IMR-90 (cell line): ENCODE results near the gene RBM42. TPM values are rescaled to one million over a fixed set of nuclear protein-coding genes. Genes with fewer than 3 reads are reported as not detected.

Experiments
- ATAC-seq: fragments of 200-7000 bp; cut with Tn5 transposase; 2 replicates; pipeline ENCODE4 v1.9.1; 2020; ENCODE audit warnings: low read depth, mild to moderate bottlenecking, moderate library complexity
- BruUV-seq: library from RNA; stranded (reverse); fragments of 400-500 nt; replicated peaks from 2 replicates; lab custom pipeline; 2021; lab: Mats Ljungman, UMichigan
- CTCF ChIA-PET: fragments of 300-600 bp; formaldehyde crosslinking; extraction: SDS; loops from one replicate; lab custom pipeline; 2021; ENCODE audit warnings: antibody characterized with exemption; lab: Yijun Ruan, JAX
- POLR2A ChIA-PET: fragments of 300-600 bp; sonication (Branson Sonifier 250); formaldehyde crosslinking; loops from one replicate; lab custom pipeline; 2022; ENCODE audit warnings: antibody characterized with exemption; ENCODE audit not compliant: unreplicated experiment; lab: Charles Lee
- DNase-seq: peaks from one replicate; pipeline ENCODE4 v3.0.0; 2013
- H2AFZ ChIP-seq: replicated peaks from 2 replicates; pipeline ENCODE3; 2013; ENCODE audit warnings: low read length, mild to moderate bottlenecking; ENCODE audit not compliant: poor library complexity
- H2AK5ac ChIP-seq: 2 replicates; pipeline ENCODE4 v1.6.1; 2013; ENCODE audit warnings: low read depth, low read length, inconsistent platforms
- H2AK9ac ChIP-seq: replicated peaks from 2 replicates; pipeline ENCODE3; 2013; ENCODE audit warnings: mild to moderate bottlenecking, low read depth, low read length, moderate library complexity; ENCODE audit not compliant: poor library complexity
- H2BK120ac ChIP-seq: 2 replicates; pipeline ENCODE4 v1.6.1; 2013; ENCODE audit warnings: low read depth, low read length, inconsistent platforms
- H2BK15ac ChIP-seq: 3 replicates; pipeline ENCODE4 v1.6.1; 2013; ENCODE audit warnings: low read depth, low read length, inconsistent platforms
- H2BK20ac ChIP-seq: 2 replicates; pipeline ENCODE4 v1.6.1; 2013; ENCODE audit warnings: low read depth, mild to moderate bottlenecking, inconsistent platforms, low read length, moderate library complexity
- H2BK5ac ChIP-seq: 2 replicates; pipeline ENCODE4 v1.6.1; 2013; ENCODE audit warnings: mild to moderate bottlenecking, low read depth, low read length, inconsistent platforms; ENCODE audit not compliant: poor library complexity, severe bottlenecking
- H3K14ac ChIP-seq: replicated peaks from 2 replicates; pipeline ENCODE4 v1.6.1; 2013; ENCODE audit warnings: low read depth, low read length, inconsistent platforms
- H3K18ac ChIP-seq: 2 replicates; pipeline ENCODE4 v1.6.1; 2013; ENCODE audit warnings: low read depth, low read length, control low read depth
- H3K23ac ChIP-seq: 2 replicates; pipeline ENCODE4 v1.6.1; 2013; ENCODE audit warnings: low read depth, low read length, inconsistent platforms
- H3K27ac ChIP-seq: 2 replicates; pipeline ENCODE4 v1.5.1; 2013; ENCODE audit warnings: mild to moderate bottlenecking, control low read depth, low read length; ENCODE audit not compliant: insufficient read depth
- H3K27me3 ChIP-seq: 2 replicates; pipeline ENCODE4 v1.6.1; 2013; ENCODE audit warnings: low read length; ENCODE audit not compliant: control insufficient read depth, insufficient read depth
- H3K36me3 ChIP-seq: 2 replicates; pipeline ENCODE4 v1.6.1; 2013; ENCODE audit warnings: low read length, mixed read lengths; ENCODE audit not compliant: control insufficient read depth, insufficient read depth
- H3K4ac ChIP-seq: 2 replicates; pipeline ENCODE4 v1.6.1; 2013; ENCODE audit warnings: low read depth, low read length, inconsistent platforms
- H3K4me1 ChIP-seq: 2 replicates; pipeline ENCODE4 v1.6.1; 2013; ENCODE audit warnings: low read length, mixed read lengths; ENCODE audit not compliant: control insufficient read depth, insufficient read depth
- H3K4me2 ChIP-seq: 2 replicates; pipeline ENCODE4 v1.6.1; 2013; ENCODE audit warnings: low read depth, mild to moderate bottlenecking, control low read depth, low read length, moderate library complexity
- H3K4me3 ChIP-seq: 2 replicates; pipeline ENCODE4 v1.5.1; 2013; ENCODE audit warnings: low read depth, mild to moderate bottlenecking, control low read depth, low read length, moderate library complexity; ENCODE audit not compliant: insufficient read depth
- H3K56ac ChIP-seq: 2 replicates; pipeline ENCODE4 v1.6.1; 2013; ENCODE audit warnings: low read length, inconsistent platforms; ENCODE audit not compliant: insufficient read depth; ENCODE audit errors: extremely low read depth
- H3K79me1 ChIP-seq, 2 experiments: 2 replicates each; pipeline ENCODE4 v1.6.1; 2013; ENCODE audit warnings: low read length in 2 of 2, inconsistent platforms in 1 of 2, low read depth in 1 of 2
- H3K9ac ChIP-seq: 2 replicates; pipeline ENCODE4 v1.6.1; 2013; ENCODE audit warnings: low read depth, low read length, control low read depth
- H3K9me1 ChIP-seq: 2 replicates; pipeline ENCODE4 v1.6.1; 2013; ENCODE audit warnings: low read length, inconsistent platforms; ENCODE audit not compliant: insufficient read depth
- H3K9me3 ChIP-seq: 2 replicates; pipeline ENCODE4 v1.6.1; 2013; ENCODE audit warnings: low read length; ENCODE audit not compliant: control insufficient read depth, insufficient read depth
- H4K20me1 ChIP-seq: 2 replicates; pipeline ENCODE4 v1.6.1; 2013; ENCODE audit warnings: low read length, inconsistent platforms; ENCODE audit not compliant: insufficient read depth
- H4K5ac ChIP-seq: 2 replicates; pipeline ENCODE4 v1.6.1; 2013; ENCODE audit warnings: mild to moderate bottlenecking, low read depth, low read length, control low read depth
- H4K8ac ChIP-seq, 2 experiments: 2 replicates each; pipeline ENCODE4 v1.6.1; 2013; ENCODE audit warnings: low read depth in 2 of 2, low read length in 2 of 2, control low read depth in 1 of 2, inconsistent platforms in 1 of 2
- H4K91ac ChIP-seq: 2 replicates; pipeline ENCODE4 v1.6.1; 2013; ENCODE audit warnings: low read depth, low read length, inconsistent platforms; ENCODE audit not compliant: insufficient read depth
- BHLHE40 ChIP-seq: fragments of 150-350 bp; IDR thresholded peaks from 2 replicates; pipeline ENCODE4 v1.6.1; 2016; ENCODE audit warnings: mild to moderate bottlenecking, low read depth, low read length
- WGBS, 2 experiments: methylation state at CpG; one replicate each; pipeline versions ENCODE4 v1.1.5 to v1.1.7; 2013; ENCODE audit warnings: missing lambda C conversion rate in 2 of 2; ENCODE audit not compliant: insufficient read length in 1 of 2; ENCODE audit errors: extremely low coverage in 2 of 2; 5-methylcytosine and 5-hydroxymethylcytosine counted together
- dilution Hi-C: fragments of 300-500 bp; cut with HindIII; formaldehyde crosslinking; loops from one replicate; pipeline ENCODE4 v1.14.3; 2018; ENCODE audit warnings: low sequenced_read_pairs; ENCODE audit not compliant: unreplicated experiment
- in situ Hi-C: fragments of 300-500 bp; cut with MboI; formaldehyde crosslinking; loops from 3 replicates; pipeline ENCODE4 v1.14.3; 2019; ENCODE audit warnings: low sequenced_read_pairs, inconsistent platforms, mixed read lengths
- intact Hi-C: fragments of 100-400 bp; cut with micrococcal nuclease; formaldehyde crosslinking; loops from 2 replicates; pipeline ENCODE4 v1.10.0; 2022
- polyA plus RNA-seq, 3 experiments: library from polyadenylated mRNA; depleted of rRNA; stranded (reverse); fragments of >200 nt; gene quantifications; 2 replicates each; pipeline ENCODE4 v1.2.3, GENCODE V29; 2012; ENCODE audit warnings: low replicate concordance in 1 of 3
- total RNA-seq: library from RNA; depleted of rRNA; stranded (reverse); fragments of >200 nt; gene quantifications from 2 replicates; pipeline ENCODE4 v1.2.3, GENCODE V29; 2012

RBM42 gene
- total and polyA plus RNA-seq, 2 of the 4 experiments (the other 2 are of a cell fraction) = 19.0 to 41.5 TPM

- in situ Hi-C loops = no loop called here
- 10% methylated on average over 5 of the region's 15 CpGs; no CpG with 5 or more reads in 1 of the 2 experiments for WGBS, 2 experiments
- H3K36me3 ChIP-seq = peaks cover 38% of the 10 kb centered on the region
- ATAC-seq (no peak), DNase-seq (no peak)
- peaks cover 12 to 24% of the 10 kb centered on the region in 2 experiments for H3K79me1 ChIP-seq
- H3K4ac ChIP-seq = peak overlapping the region; percentile 51
- BruUV-seq = no TSS peak
- H3K23ac ChIP-seq = peak overlapping the region; percentile 26; the same call in 1 of the 2 replicates
- ChIA-PET POLR2A (no interaction called here), CTCF (no interaction called here)
- H2AK9ac ChIP-seq = peak overlapping the region; percentile 91
- no peak overlapping the region for H2BK120ac ChIP-seq
- dilution Hi-C loops = no loop called here
- H3K9me1 ChIP-seq = 0 out of 2 replicates have a peak, but pooled peaks cover 2% of the 10 kb centered on the region
- peak overlapping the region; percentile 82 for H3K9ac ChIP-seq
- no peak overlapping the region for H2BK20ac ChIP-seq
- H3K4me2 ChIP-seq = peak overlapping the region; percentile 100
- H3K27ac ChIP-seq = peak overlapping the region; percentile 66
- peak overlapping the region; percentile 47; the same call in 1 of the 2 replicates for H3K56ac ChIP-seq
- H4K5ac ChIP-seq = peak overlapping the region; percentile 15
- intact Hi-C loops = loop anchor here (2.0 to 5.0 kb wide), 2 partner anchors 82 to 276 kb away; partner anchors contain the start of gene TMEM147
- no peak overlapping the region for H2BK15ac ChIP-seq
- H2BK5ac ChIP-seq = peak overlapping the region; percentile 27
- H4K20me1 ChIP-seq = no peaks in the 10 kb centered on the region
- H3K4me3 ChIP-seq = peak overlapping the region; percentile 65
- no peaks in the 10 kb centered on the region for H3K27me3 ChIP-seq
- TF ChIP-seq BHLHE40 = no peak
- H3K9me3 ChIP-seq = no peaks in the 10 kb centered on the region
- no peak overlapping the region; the same call in 1 of the 2 replicates for H4K91ac ChIP-seq
- H2AK5ac ChIP-seq = peak overlapping the region; percentile 88
- peak overlapping the region; percentile 64 to 86 for H4K8ac ChIP-seq
- peak overlapping the region; percentile 37; the same call in 1 of the 2 replicates for H3K14ac ChIP-seq
- H3K4me1 ChIP-seq = peaks cover 2% of the 10 kb centered on the region; the same call in 1 of the 2 replicates
- peak overlapping the region; percentile 92 for H2AFZ ChIP-seq
- H3K18ac ChIP-seq = no peak overlapping the region
Observed at GRCh38 chr19:35629332-35629633, 447 bp downstream of the RBM42 start.
